Activated CD4-positive, alpha-beta T cell treated with anti-CD3 and anti-CD28 coated beads, Interleukin-10, Interleukin-2, amounts not matched to agents 100 ng/mL and 50 ng/mL, durations not matched to agents 16 hours and 8 hours (primary cell): ENCODE results near the gene SUPT3H.
"Not testable (repeated sequence)": the region's sequence is repeated elsewhere in the genome, so short reads cannot be mapped to it uniquely, and the experiment has no call there.

Experiments used
- DNase-seq: peaks from one replicate; pipeline ENCODE4 v3.0.0-alpha.2; 2020

The SUPT3H gene

GRCh38 chr6:45320349-45320748 lies 57.4 kb downstream of the SUPT3H start:
- no peak for DNase-seq

GRCh38 chr6:45314146-45314545 lies 63.6 kb downstream of the SUPT3H start:
- DNase-seq = no peak

GRCh38 chr6:45310118-45310788 lies 67.5 kb downstream of the SUPT3H start:
- DNase-seq = peak; percentile 26

- DNase-seq = no peak
These were observed 72.2 kb downstream of the SUPT3H start for GRCh38 chr6:45305546-45305945.

- DNase-seq = no peak
These were observed 74.9 kb downstream of the SUPT3H start for GRCh38 chr6:45302832-45303231.

GRCh38 chr6:45301348-45302142 lies 76.2 kb downstream of the SUPT3H start:
- no peak for DNase-seq

GRCh38 chr6:45300736-45301135 lies 77.0 kb downstream of the SUPT3H start:
- DNase-seq = no peak

GRCh38 chr6:45299096-45299581 lies 78.6 kb downstream of the SUPT3H start:
- no peak for DNase-seq

- no peak for DNase-seq
These were observed 80.4 kb downstream of the SUPT3H start for GRCh38 chr6:45297320-45297719.

- DNase-seq = peak; percentile 6
These were observed 83.6 kb downstream of the SUPT3H start for GRCh38 chr6:45294065-45294701.

GRCh38 chr6:45293306-45293705 lies 84.4 kb downstream of the SUPT3H start:
- no peak for DNase-seq

- no peak for DNase-seq
These were observed 87.8 kb downstream of the SUPT3H start for GRCh38 chr6:45289751-45290514.

GRCh38 chr6:45286707-45287106 lies 91.0 kb downstream of the SUPT3H start:
- DNase-seq = not testable (repeated sequence)

GRCh38 chr6:45278367-45278766 lies 99.4 kb downstream of the SUPT3H start:
- no peak for DNase-seq

- not testable (repeated sequence) for DNase-seq
These were observed 100.0 kb downstream of the SUPT3H start for GRCh38 chr6:45277741-45278140.

- DNase-seq = no peak
These were observed 102.4 kb downstream of the SUPT3H start for GRCh38 chr6:45275358-45275757.

- no peak for DNase-seq
These were observed 105.1 kb downstream of the SUPT3H start for GRCh38 chr6:45272626-45273025.

- DNase-seq = no peak
These were observed 112.5 kb downstream of the SUPT3H start for GRCh38 chr6:45265246-45265645.

GRCh38 chr6:45260696-45261095 lies 117.0 kb downstream of the SUPT3H start:
- no peak for DNase-seq

- DNase-seq = no peak
These were observed 120.7 kb downstream of the SUPT3H start for GRCh38 chr6:45256697-45257695.

GRCh38 chr6:45255434-45255833 lies 122.3 kb downstream of the SUPT3H start:
- DNase-seq = no peak

GRCh38 chr6:45254253-45254652 lies 123.5 kb downstream of the SUPT3H start:
- DNase-seq = no peak
